ENCODE data around the gene WDFY4. TPM values are rescaled to one million over a fixed set of nuclear protein-coding genes. Genes with fewer than 3 reads are reported as not detected.

Gene WDFY4
- total and polyA plus RNA-seq, 2 of the 13 experiments (the other 11 are each of a cell fraction or from before 2014, with no cell fraction given), result not detected

GRCh38 chr10:48789486-48790456 lies 105.1 kb downstream of the WDFY4 start (continued):
- TF ChIP-seq ZNF576 (CRISPR knock-in tag; IDR thresholded peaks at IDR 0.05) (no peak), ZNF256 (CRISPR knock-in tag; conservative IDR thresholded peaks at IDR 0.05) (no peak), ZNF552 (CRISPR knock-in tag; IDR thresholded peaks at IDR 0.05; ENCODE audit: borderline replicate concordance) (no peak), CEBPZ (IDR thresholded peaks at IDR 0.05; ENCODE audit: low read length) (no peak), CEBPG (CRISPR knock-in tag; IDR thresholded peaks at IDR 0.05) (no peak)

GRCh38 chr10:48790457-48791044 lies 105.9 kb downstream of the WDFY4 start:
- ATAC-seq, result no peak
- H3K4me3 ChIP-seq (replicated peaks in 1 of 3; ENCODE audit: insufficient read depth in 1 of 3, low read depth in 2 of 3, low read length in 3 of 3), result no peak overlapping the region
- BruUV-seq (replicated peaks), result no TSS peak
- H2AFZ ChIP-seq (ENCODE audit: low read length), result no peak overlapping the region
- TF ChIP-seq RFX5 (IDR thresholded peaks at IDR 0.05; ENCODE audit: low read depth, low read length), result peak; percentile 44; the same call in 1 of the 2 replicates
- TF ChIP-seq MIXL1 (CRISPR knock-in tag; IDR thresholded peaks at IDR 0.05), result no peak
- no peak for TF ChIP-seq ZNF570 (CRISPR knock-in tag; IDR thresholded peaks at IDR 0.05; ENCODE audit: borderline replicate concordance)
- no peak for TF ChIP-seq HNRNPLL (IDR thresholded peaks at IDR 0.05; ENCODE audit: low read depth, low read length, poor library complexity, severe bottlenecking)
- peaks cover 2 to 37% of the 10 kb centered on the region in 2 experiments; a peak in 4 of 5 replicates for H3K27me3 ChIP-seq (ENCODE audit: control insufficient read depth in 1 of 2, insufficient read depth in 2 of 2, low read length in 2 of 2)
- H3K9me3 ChIP-seq (ENCODE audit: low read length), result no peaks in the 10 kb centered on the region
- intact Hi-C loops (cut with micrococcal nuclease; ENCODE audit: unreplicated experiment) (no loop called here), in situ Hi-C loops (cut with HindIII; ENCODE audit: extremely low pct_ligation_motif_present, low pct_unique_long_range_greater_than_20kb) (no loop called here)
- no peak overlapping the region for H3K4me2 ChIP-seq (ENCODE audit: low read depth, low read length)
- no peaks in the 10 kb centered on the region for H3K4me1 ChIP-seq (ENCODE audit: insufficient read depth, low read length)
- no peaks in the 10 kb centered on the region for H4K20me1 ChIP-seq (ENCODE audit: insufficient read depth, low read length)
- H3K27ac ChIP-seq (ENCODE audit: extremely low read length, insufficient read depth, low read length), result no peak overlapping the region
- no peak overlapping the region for H3K9ac ChIP-seq (ENCODE audit: insufficient read depth, low read depth, low read length)
- H3K79me2 ChIP-seq (ENCODE audit: insufficient read depth, low read length), result no peaks in the 10 kb centered on the region
- H3K36me3 ChIP-seq (replicated peaks in 1 of 2; ENCODE audit: control insufficient read depth in 1 of 2, insufficient read depth in 2 of 2, low read length in 2 of 2), result no peaks in the 10 kb centered on the region
- POLR2A ChIA-PET, result no interaction called here
- FAIRE-seq, result no peak
- CTCF ChIA-PET (ENCODE audit: low intra/inter-chr PET ratio, low total read pairs), result no interaction called here
- no peak for DNase-seq (ENCODE audit: low spot score)
- WGBS (ENCODE audit: low lambda C conversion rate), result 50% methylated on average over 4 of the region's 8 CpGs

All from HepG2 (cell line).